ENCODE results near the gene HSPA2.

DNA sequence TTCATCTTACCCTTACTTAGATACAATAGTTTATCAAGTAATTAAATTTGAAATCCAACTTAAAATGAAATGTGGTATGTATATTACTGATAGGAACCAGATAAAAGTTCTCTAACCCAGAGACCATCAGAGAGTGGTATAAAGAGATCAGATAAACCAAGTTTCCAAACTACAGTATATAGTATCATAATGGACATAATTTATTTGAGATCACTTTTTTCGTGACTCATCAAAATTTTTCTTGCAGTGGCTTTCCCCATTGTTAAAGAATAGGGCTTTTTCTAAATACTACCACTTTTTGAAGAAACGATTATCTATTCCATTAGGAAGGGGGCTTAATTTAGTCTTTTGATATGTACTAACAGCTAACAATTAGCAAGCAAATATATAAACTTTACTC, 15.2 kb upstream of the HSPA2 start:
- TF ChIP-seq EP300 (IDR thresholded peaks at IDR 0.05), result no peak
- TF ChIP-seq, protein P1, sequence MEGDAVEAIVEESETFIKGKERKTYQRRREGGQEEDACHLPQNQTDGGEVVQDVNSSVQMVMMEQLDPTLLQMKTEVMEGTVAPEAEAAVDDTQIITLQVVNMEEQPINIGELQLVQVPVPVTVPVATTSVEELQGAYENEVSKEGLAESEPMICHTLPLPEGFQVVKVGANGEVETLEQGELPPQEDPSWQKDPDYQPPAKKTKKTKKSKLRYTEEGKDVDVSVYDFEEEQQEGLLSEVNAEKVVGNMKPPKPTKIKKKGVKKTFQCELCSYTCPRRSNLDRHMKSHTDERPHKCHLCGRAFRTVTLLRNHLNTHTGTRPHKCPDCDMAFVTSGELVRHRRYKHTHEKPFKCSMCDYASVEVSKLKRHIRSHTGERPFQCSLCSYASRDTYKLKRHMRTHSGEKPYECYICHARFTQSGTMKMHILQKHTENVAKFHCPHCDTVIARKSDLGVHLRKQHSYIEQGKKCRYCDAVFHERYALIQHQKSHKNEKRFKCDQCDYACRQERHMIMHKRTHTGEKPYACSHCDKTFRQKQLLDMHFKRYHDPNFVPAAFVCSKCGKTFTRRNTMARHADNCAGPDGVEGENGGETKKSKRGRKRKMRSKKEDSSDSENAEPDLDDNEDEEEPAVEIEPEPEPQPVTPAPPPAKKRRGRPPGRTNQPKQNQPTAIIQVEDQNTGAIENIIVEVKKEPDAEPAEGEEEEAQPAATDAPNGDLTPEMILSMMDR (IDR thresholded peaks at IDR 0.05), result no peak
